Posterior cingulate gyrus (tissue), 11 donors: ENCODE data around the gene NELFE.
"Not testable (repeated sequence)": the region's sequence is repeated elsewhere in the genome, so short reads cannot be mapped to it uniquely, and the experiment has no call there.

ENCODE experiments used
- DNase-seq, 10 donors: peaks; one replicate each; pipeline versions ENCODE4 v3.0.0 to v3.0.0-alpha.2; 2020 to 2021; ENCODE audit warnings: mixed read lengths in 3 of 10
- intact Hi-C: fragments of 100-400 bp; cut with DNase I; formaldehyde crosslinking; loops from one replicate; pipeline ENCODE4 v1.15.1; 2023

Gene NELFE, protein sequence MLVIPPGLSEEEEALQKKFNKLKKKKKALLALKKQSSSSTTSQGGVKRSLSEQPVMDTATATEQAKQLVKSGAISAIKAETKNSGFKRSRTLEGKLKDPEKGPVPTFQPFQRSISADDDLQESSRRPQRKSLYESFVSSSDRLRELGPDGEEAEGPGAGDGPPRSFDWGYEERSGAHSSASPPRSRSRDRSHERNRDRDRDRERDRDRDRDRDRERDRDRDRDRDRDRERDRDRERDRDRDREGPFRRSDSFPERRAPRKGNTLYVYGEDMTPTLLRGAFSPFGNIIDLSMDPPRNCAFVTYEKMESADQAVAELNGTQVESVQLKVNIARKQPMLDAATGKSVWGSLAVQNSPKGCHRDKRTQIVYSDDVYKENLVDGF

DNA sequence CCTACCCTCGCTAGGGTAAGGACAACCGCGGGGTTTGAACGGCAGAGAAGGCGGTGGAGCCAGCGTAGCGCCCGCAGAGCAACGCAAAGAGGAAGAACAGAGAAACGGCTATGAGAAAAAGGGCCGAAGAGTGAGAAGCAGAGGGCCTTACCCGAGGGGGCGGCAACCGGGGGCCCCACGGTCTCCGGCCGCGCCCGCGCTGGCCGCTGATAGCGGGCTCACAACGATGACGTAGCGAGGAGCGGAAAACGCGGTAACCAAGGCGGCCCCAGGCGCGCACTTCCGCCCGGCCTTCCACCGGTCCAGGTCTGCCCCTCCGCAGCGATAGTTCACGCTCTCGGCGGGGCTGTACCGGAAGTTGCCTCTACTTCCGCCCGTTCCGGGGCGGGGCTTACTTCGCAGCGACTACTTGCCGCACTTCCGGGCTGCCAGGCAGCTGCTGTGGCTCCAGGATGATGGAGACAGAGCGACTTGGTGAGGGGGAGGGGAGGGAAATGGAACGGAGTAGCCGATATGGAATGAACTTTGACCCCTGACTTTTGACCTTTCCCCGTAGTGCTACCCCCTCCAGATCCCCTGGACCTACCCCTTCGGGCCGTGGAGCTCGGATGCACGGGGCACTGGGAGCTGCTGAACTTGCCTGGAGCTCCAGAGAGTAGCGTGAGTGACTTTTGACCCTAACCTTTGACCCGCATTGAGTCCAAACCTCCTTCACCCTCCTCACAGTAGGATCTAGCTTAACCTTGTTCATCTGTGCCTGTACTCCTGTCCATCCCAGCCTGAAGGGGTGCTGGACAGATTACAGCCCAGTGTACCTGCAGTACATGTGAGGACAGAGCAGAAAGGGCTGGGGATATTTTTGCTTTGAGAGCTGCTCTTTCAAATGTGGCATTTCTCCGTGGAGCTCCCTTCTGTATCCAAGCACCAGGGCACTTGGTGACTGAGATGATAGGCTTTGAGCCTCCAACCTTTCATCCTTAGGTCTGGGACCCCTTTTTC, at the start of gene NELFE, which contains the start of gene SKIC2:
NELFE (minus strand) TSS at position 231 of the 999 bp plus-strand sequence. CDS start 525 bp downstream, outside the sequence.
SKIC2 (plus strand) TSS at position 435 of the 999 bp plus-strand sequence; CDS start at position 453, 18 bp downstream.
- intact Hi-C loops: loop anchor here (1.0 to 10.0 kb wide), 2 partner anchors 12 to 414 kb away; partner anchors contain the start of genes ATP6V1G2, DDX39B and NFKBIL1
- DNase-seq: peak; percentile 98 to 100 (median 99)

DNA sequence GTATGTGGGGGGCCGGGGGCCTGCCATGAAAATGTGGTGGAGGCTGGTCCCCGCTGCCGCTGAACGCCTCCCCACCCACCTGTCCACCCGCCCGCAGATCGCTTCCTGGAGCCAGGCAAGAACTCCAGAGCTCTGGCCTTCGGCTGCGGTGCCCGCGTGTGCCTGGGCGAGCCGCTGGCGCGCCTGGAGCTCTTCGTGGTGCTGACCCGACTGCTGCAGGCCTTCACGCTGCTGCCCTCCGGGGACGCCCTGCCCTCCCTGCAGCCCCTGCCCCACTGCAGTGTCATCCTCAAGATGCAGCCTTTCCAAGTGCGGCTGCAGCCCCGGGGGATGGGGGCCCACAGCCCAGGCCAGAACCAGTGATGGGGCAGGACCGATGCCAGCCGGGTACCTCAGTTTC, 49.3 kb upstream of the NELFE start:
- peak in 1 of 10 donors; percentile 40 for DNase-seq
- intact Hi-C loops: not testable (repeated sequence)

DNA sequence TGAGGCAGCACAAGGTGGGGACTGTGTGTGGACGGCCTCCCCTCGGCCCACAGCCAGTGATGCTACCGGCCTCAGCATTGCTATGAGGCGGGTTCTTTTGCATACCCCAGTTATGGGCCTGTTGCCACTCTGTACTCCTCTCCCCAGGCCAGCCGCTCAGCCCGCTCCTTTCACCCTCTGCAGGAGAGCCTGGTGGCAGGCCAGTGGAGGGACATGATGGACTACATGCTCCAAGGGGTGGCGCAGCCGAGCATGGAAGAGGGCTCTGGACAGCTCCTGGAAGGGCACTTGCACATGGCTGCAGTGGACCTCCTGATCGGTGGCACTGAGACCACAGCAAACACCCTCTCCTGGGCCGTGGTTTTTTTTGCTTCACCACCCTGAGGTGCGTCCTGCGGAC, 48.3 kb upstream of the NELFE start:
- peak in 1 of 10 donors; percentile 16 for DNase-seq
- intact Hi-C loops: not testable (repeated sequence)

DNA sequence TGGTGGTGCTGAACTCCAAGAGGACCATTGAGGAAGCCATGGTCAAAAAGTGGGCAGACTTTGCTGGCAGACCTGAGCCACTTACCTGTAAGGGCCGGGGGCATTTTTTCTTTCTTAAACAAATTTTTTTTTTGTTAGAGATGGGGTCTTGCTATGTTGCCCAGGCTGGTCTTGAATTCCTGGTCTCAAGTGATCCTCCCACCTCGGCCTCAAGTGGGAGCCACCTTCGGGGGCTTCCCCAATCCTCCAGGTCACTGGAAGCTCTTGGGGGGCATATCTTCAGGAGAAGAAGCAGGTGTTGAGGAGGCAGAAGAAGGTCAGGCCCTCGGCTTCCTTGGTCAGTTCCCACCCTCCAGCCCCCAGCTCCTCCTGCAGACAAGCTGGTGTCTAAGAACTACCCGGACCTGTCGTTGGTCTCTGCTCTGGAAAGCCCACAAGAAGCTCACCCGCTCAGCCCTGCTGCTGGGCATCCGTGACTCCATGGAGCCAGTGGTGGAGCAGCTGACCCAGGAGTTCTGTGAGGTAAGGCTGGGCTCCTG, 47.3 kb upstream of the NELFE start:
- intact Hi-C loops, DNase-seq: not testable (repeated sequence)

DNA sequence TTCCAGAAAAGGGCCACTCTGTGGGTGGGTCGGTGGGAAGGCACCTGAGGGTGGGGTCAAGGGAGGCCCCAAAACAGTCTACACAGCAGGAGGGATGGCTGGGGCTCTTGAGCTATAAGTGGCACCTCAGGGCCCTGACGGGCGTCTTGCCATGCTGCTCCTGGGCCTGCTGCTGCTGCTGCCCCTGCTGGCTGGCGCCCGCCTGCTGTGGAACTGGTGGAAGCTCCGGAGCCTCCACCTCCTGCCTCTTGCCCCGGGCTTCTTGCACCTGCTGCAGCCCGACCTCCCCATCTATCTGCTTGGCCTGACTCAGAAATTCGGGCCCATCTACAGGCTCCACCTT, 46.7 kb upstream of the NELFE start:
- intact Hi-C loops: not testable (repeated sequence)
- DNase-seq: peak in 2 of 10 donors; percentile 6 to 34

DNA sequence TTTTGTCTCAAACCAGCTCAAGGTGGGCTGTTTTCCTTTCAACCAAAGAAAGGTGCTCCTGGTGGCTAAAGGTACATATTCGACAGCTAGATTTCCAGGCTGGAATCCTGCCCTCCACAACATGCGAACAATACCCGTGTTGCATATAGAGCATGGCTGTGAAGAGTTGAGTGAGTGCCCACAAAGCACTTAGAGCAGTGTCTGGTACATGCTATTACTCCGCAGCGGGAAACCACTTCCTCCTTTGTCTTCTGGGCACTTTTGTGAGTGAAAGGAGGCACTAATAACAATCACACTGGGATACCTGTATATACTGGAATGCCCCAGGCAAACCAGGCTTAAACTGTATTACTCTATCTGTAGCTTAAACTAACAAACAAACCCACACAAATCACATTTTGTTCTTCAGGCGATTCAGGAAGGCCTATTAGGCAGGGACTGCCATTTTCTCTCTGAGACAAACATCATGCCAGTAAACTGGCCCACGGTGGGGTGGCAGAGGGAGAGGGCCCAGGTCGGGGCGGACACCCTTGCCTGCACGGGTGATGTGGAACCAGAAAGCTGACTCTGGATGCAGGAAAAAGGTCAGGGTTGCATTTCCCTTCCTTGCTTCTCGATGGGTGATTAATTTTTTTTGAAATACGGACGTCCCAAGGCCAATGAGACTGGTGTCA, 46.2 kb upstream of the NELFE start:
- intact Hi-C loops: not testable (repeated sequence)
- peak in 1 of 10 donors; percentile 17 for DNase-seq

DNA sequence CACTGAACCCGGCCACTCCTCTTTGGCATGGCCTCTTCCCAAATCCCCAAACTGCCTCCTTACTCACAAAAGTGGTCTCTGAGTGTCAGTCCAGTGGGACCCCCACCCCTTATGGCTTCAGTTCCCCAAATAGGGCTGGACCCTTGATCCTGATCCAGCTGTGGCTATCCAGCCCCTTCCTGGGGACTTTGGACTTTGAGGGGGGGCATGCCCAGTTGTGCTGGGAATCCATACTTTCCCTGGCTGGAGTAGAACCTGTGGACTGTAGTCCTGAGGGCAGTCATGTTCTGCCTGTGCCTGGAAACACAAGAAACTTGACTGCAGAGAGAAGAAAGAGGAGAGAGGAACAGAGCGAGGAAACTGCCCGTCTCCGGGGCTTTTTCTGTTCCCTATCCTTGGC, 45.6 kb upstream of the NELFE start:
- DNase-seq, intact Hi-C loops: not testable (repeated sequence)

DNA sequence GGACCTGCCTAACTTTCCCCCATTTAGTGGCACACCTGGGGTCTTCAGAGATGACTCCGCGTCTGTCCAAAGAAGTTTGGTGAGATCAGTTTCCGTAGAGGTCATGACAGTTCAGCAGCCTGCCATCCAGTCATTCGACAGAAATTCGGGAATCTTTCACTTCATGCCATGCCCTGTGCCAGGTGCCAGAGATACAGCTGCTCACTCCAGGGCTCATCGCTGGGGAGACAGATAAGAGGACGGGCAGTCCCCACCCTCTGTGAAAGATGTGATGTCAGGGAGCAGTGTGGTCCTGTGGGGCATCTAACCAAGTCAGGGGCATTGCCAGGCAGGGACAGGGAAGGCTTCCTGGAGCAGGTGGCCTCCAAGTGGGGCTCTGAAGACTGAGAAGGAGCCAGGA, 44.5 kb upstream of the NELFE start:
- intact Hi-C loops: not testable (repeated sequence)

DNA sequence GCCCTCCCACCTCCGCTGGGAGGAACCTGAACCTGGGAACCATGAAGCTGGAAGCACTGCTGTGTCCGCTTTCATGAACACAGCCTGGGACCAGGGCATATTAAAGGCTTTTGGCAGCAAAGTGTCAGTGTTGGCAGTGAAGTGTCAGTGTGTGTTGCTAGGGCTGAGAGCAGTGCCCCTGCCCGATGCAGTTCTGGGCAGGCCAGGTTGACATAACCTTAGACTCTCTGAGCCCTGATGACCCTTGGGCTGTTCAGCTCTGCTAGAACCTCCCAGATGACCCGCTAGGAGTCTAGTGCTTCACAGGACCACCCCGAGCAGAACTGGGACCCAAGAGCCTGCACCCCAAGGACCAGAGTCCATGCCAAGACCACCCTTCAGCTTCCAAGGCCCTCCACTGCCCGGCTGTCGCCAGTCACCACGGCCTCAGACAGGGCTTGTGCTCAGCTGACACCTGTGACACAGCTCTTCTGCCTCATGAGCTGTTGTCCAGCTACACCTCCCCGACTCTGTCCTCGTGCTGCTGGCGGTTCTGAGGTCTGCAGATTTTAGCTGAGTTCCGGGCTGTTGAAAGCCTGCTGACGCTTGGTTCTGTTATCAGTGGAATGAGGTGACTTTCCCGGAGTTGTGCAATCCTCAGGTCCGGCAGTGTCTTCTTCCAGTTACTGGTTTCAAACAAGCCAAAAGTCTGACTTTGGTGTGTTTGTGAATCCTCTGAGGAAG, 43.9 kb upstream of the NELFE start:
- DNase-seq, intact Hi-C loops: not testable (repeated sequence)

More for the DNA sequence above, 44.5 kb upstream of the NELFE start:
- not testable (repeated sequence) for DNase-seq

DNA sequence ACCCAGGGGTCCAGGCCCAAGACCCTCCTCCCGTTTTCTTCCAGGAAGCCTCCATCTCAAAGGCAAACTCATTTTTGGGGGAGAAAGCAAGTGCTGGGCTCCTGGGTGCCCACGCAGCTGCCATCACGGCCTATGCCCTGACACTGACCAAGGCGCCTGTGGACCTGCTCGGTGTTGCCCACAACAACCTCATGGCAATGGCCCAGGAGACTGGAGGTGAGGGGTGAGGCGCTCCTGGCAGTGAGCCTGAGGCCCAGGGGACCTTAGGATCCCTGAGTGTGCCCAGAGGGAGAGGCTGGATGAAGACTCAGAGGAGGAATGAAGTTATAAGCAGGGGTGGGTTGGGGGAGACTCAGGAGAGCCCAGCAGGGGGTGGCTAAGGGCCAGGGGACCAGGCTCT, 37.6 kb upstream of the NELFE start:
- DNase-seq: peak in 1 of 10 donors; percentile 13

DNA sequence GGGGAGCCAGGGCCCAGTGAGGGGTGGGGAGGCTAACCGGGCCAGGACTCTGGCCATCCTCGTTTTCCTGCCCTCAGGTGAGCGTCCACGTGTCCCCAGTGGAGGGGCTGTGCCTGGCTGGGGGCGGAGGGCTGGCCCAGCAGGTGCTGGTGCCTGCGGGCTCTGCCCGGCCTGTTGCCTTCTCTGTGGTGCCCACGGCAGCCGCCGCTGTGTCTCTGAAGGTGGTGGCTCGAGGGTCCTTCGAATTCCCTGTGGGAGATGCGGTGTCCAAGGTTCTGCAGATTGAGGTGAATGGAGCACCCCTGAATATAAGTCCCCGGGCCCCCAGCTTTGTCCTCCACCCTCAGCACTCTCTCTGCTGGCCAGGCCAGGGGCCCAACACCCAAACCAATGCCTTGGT, 35.6 kb upstream of the NELFE start:
- intact Hi-C loops: not testable (repeated sequence)
- peak in 1 of 10 donors; percentile 18 for DNase-seq

More for the DNA sequence above, 37.6 kb upstream of the NELFE start:
- intact Hi-C loops: not testable (repeated sequence)

DNA sequence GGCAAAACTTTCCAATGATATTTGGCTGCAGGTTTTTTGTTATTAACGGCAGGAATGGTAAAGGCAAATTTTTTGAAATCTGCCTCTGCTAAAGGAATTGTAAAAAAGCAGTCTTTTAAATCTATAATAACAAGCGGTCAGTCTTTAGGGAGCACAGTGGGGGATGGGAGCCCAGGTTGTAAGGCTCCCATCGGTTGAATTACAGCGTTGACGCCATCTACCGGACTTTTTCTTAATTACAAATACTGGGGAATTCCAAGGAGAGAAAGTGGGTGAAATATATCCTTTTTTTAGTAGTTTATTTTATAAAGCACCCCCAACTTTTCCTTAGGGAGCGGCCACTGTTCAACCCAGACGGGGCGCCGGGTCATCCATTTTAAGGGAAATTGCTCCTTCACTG, 30.6 kb upstream of the NELFE start:
- intact Hi-C loops, DNase-seq: not testable (repeated sequence)

DNA sequence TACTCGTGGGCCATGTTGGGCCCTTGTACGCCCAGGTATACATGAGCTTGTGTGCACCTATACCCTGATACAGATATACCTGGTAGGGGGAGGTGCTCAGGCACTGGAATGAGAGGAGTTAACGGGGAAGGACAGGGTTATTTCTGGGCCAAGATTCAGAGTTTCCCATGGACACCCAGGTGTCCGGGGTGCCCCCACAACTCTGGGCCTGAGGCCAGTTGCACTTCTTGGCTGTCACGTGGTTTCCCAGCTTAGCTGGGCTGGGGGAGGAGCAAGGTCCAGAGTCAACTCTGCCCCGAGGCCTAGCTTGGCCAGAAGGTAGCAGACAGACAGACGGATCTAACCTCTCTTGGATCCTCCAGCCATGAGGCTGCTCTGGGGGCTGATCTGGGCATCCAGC, 23.0 kb upstream of the NELFE start, which contains the start of gene C4A:
C4A (plus strand) TSS at position 314 of the 400 bp plus-strand sequence; CDS start at position 365, 51 bp downstream.
- DNase-seq, intact Hi-C loops: not testable (repeated sequence)

DNA sequence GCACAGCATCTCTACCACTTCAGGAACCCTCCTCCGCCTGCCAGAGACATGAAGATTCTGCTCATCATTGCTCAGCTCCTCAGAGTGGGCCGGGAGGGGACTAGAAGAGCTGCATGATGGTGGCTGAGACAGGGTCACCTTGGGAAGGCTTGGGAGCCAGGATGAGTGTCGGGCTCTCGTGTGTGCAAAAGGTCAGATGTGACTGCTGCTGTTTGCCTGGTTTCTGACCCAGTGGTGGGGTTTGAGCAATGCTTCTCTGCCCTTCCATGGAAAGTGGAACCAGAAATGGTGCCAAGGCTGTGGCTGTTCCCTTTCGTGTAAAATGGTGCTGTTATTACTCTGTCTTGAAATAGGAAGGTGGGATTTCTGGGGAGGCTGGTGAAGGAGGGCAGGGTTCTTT, 22.2 kb upstream of the NELFE start:
- DNase-seq, intact Hi-C loops: not testable (repeated sequence)

DNA sequence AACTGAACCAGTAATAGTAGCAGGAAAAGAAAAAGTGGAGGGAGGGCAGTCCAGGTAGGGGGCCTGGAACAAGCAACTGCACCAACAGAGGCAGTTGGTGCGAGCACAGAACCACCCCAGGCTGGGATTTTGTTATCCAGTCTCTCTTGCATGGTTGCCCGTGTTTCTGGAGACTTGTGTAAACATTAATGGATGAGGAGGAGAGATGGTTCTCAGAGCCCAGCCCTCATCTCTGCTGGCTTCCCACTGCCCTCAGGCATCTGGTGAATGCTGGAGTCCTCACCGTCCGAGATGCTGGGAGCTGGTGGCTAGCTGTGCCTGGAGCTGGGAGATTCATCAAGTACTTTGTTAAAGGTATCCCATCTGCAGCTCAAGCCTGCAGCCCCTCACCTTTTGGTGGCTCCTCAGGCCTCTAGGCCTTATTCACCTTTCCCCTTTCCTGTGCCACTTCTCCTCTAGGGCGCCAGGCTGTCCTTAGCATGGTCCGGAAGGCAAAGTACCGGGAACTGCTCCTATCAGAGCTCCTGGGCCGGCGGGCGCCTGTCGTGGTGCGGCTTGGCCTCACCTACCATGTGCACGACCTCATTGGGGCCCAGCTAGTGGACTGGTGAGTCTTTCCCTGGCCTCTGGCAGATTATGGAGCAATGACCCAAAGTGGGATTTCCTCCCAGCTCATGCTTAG, 21.6 kb upstream of the NELFE start:
- intact Hi-C loops: not testable (repeated sequence)
- peak in 1 of 10 donors; percentile 58 for DNase-seq

DNA sequence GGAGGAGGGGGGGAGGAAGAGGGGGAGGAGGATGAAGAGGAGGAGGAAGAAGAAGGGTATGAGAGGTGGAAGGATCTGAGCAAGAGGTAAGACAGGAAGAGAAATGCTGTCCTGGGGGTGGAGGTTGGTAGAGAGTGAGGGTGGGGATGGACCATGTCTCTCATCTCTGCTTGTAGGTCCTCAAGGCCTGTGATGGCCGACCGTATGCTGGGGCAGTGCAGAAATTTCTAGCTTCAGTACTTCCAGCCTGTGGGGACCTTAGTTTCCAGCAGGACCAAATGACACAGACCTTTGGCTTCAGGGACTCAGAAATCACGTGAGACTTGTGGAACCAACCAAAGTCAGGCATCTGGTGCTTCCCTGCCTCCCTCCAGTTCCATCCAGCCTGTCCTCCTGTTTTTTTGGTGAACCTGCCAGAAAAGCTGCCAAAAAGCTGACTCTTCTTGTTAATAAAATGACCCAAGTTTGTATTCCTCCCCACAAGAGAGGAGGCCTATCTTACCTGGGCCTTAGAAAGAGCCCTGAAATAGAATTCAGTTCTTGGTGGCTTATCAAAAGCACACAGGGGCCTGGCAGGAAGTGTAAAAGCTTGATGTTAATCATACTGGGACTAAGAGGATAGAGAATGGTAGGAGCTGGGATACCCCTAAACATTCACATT, 20.6 kb upstream of the NELFE start:
- DNase-seq: peak in 1 of 10 donors; percentile 24

DNA sequence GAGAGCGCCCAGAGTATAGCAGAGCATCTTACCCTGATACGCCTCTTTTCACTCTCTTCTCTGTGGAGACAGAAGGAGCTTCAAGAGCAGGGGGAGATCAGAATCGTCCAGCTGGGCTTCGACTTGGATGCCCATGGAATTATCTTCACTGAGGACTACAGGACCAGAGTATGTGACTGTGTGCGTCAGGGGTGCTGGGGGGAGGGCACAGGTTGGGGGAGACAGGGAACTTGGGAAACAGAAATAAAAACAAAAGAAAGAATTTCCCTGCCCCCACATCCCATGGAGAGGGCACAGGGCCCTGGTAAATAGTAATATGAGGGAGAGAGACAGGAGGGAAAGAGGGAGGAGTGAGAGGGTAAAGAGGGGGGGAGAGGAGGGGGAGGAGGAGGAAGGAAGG, 20.1 kb upstream of the NELFE start:
- intact Hi-C loops: no loop called here
- DNase-seq: no peak

More for the DNA sequence above, 20.6 kb upstream of the NELFE start:
- intact Hi-C loops: no loop called here
